Upper lobe of left lung (tissue), 4 donors: ENCODE results near the gene MYOM3.

Experiments used
- EP300 ChIP-seq, 4 donors: sonication (generic); formaldehyde crosslinking; IDR thresholded peaks; one replicate each; pipeline ENCODE4 v1.5.1; 2017; ENCODE audit warnings: antibody characterized with exemption in 4 of 4, control low read depth in 2 of 4
- POLR2A ChIP-seq, 4 donors: fragments of 450-650 bp; IDR thresholded peaks; one replicate each; pipeline ENCODE4 v1.5.1; 2016 to 2017; ENCODE audit warnings: antibody characterized with exemption in 4 of 4, mild to moderate bottlenecking in 2 of 4
- POLR2AphosphoS5 ChIP-seq, 2 donors: sonication (generic); formaldehyde crosslinking; IDR thresholded peaks; one replicate each; pipeline ENCODE4 v1.5.1; 2017; ENCODE audit warnings: antibody characterized with exemption in 2 of 2
- TF ChIP-seq, protein P1 (sequence below), 6 experiments: fragments of 450-650 bp in 4 of 6; fragments of 200-600 bp in 2 of 6; sonication (generic) in 2 of 6; IDR thresholded peaks; one replicate each; pipeline ENCODE4 v1.5.1; 2016 to 2019; ENCODE audit warnings: antibody characterized with exemption in 6 of 6

DNA sequence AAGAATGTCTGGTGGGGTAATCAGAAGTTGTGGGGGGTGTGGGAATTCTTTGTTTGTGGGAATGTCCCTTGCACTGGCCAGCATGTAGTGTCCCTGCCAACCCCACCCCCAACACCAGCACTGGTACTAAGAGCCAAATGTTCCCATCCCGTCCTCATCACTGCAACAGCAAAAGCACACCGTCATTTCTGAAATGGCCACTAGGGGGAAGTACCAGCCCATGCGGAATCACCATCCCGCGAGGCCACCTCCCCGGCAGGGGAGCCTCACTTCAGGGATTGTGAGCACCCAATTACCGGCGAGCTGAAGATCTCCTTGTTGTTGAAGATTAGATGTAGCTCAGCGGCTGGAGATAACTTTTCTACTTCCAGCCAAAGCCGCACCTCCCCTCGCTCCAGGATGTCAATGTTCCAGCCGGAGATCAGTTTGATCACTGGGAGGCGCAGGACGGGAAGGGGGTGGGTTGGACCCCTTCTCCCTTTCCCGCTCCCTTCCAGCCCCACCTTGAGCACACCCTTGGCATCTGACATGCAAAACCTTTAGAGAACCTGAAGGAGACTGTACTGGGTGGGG, 41.0 kb downstream of the MYOM3 start:
- TF ChIP-seq, protein P1, sequence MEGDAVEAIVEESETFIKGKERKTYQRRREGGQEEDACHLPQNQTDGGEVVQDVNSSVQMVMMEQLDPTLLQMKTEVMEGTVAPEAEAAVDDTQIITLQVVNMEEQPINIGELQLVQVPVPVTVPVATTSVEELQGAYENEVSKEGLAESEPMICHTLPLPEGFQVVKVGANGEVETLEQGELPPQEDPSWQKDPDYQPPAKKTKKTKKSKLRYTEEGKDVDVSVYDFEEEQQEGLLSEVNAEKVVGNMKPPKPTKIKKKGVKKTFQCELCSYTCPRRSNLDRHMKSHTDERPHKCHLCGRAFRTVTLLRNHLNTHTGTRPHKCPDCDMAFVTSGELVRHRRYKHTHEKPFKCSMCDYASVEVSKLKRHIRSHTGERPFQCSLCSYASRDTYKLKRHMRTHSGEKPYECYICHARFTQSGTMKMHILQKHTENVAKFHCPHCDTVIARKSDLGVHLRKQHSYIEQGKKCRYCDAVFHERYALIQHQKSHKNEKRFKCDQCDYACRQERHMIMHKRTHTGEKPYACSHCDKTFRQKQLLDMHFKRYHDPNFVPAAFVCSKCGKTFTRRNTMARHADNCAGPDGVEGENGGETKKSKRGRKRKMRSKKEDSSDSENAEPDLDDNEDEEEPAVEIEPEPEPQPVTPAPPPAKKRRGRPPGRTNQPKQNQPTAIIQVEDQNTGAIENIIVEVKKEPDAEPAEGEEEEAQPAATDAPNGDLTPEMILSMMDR (IDR thresholded peaks at IDR 0.05), result peak; percentile 77 to 91 (median 86)
- TF ChIP-seq POLR2AphosphoS5 (IDR thresholded peaks at IDR 0.05) (no peak), EP300 (IDR thresholded peaks at IDR 0.05) (no peak), POLR2A (IDR thresholded peaks at IDR 0.05) (no peak)
